MM.1S (cell line): ENCODE measurements around the gene ITPKC.

Experiments
- DNase-seq: peaks from one replicate; pipeline ENCODE4 v3.0.0-alpha.2; 2015
- H2AFZ ChIP-seq: fragments of 300-600 bp; sonication (generic); 2 replicates; pipeline ENCODE4 v1.6.0; 2016; ENCODE audit warnings: antibody characterized with exemption, low read length
- H3F3A ChIP-seq: fragments of 300-600 bp; sonication (generic); 2 replicates; pipeline ENCODE4 v1.6.1; 2016; ENCODE audit warnings: mild to moderate bottlenecking, antibody characterized with exemption, low read length, moderate library complexity, mixed read lengths; ENCODE audit not compliant: insufficient read depth
- H3K27ac ChIP-seq: fragments of 300-600 bp; sonication (generic); 2 replicates; pipeline ENCODE4 v1.5.1; 2016; ENCODE audit warnings: mild to moderate bottlenecking, low read length
- H3K27me3 ChIP-seq: fragments of 300-600 bp; sonication (generic); replicated peaks from 2 replicates; pipeline ENCODE4 v1.6.0; 2016; ENCODE audit warnings: low read length; ENCODE audit not compliant: insufficient read depth
- H3K36me3 ChIP-seq: fragments of 300-600 bp; sonication (generic); replicated peaks from 2 replicates; pipeline ENCODE4 v1.6.1; 2016; ENCODE audit warnings: mild to moderate bottlenecking, low read length, mixed read lengths; ENCODE audit not compliant: insufficient read depth
- H3K4me1 ChIP-seq: fragments of 300-600 bp; sonication (generic); 2 replicates; pipeline ENCODE4 v1.6.1; 2016; ENCODE audit warnings: low read length, mixed read lengths
- H3K4me2 ChIP-seq: fragments of 300-600 bp; sonication (generic); 2 replicates; pipeline ENCODE4 v1.6.0; 2016; ENCODE audit warnings: low read depth, low read length
- H3K4me3 ChIP-seq: fragments of 300-600 bp; sonication (generic); 2 replicates; pipeline ENCODE4 v1.5.1; 2016; ENCODE audit warnings: low read length, mixed read lengths
- H3K79me2 ChIP-seq: fragments of 300-600 bp; sonication (generic); 2 replicates; pipeline ENCODE4 v1.6.1; 2016; ENCODE audit warnings: mixed run types, low read length, mixed read lengths
- H3K9ac ChIP-seq: fragments of 300-600 bp; sonication (generic); 2 replicates; pipeline ENCODE4 v1.6.1; 2016; ENCODE audit warnings: low read length, mixed read lengths
- H3K9me2 ChIP-seq: fragments of 300-600 bp; sonication (generic); replicated peaks from 2 replicates; pipeline ENCODE4 v1.6.1; 2016; ENCODE audit warnings: mild to moderate bottlenecking, low read length, mixed read lengths; ENCODE audit not compliant: insufficient read depth
- H3K9me3 ChIP-seq: fragments of 300-600 bp; sonication (generic); replicated peaks from 2 replicates; pipeline ENCODE4 v1.6.1; 2016; ENCODE audit warnings: mild to moderate bottlenecking, low read length, mixed read lengths; ENCODE audit not compliant: insufficient read depth
- H4K20me1 ChIP-seq: fragments of 300-600 bp; sonication (generic); 2 replicates; pipeline ENCODE4 v1.6.1; 2016; ENCODE audit warnings: mild to moderate bottlenecking, low read length, moderate library complexity, mixed read lengths; ENCODE audit not compliant: insufficient read depth
- EZH2 ChIP-seq: fragments of 300-600 bp; sonication (generic); optimal IDR thresholded peaks from 2 replicates; pipeline ENCODE3; 2017; ENCODE audit warnings: low read depth, mild to moderate bottlenecking, antibody characterized with exemption, low read length, mixed read lengths
- EZH2phosphoT487 ChIP-seq: fragments of 300-600 bp; sonication (generic); IDR thresholded peaks from 2 replicates; pipeline ENCODE4 v1.6.1; 2018; ENCODE audit warnings: antibody characterized with exemption, low read length
- TF ChIP-seq, protein P1 (sequence below): fragments of 300-600 bp; sonication (generic); IDR thresholded peaks from 2 replicates; pipeline ENCODE4 v1.5.1; 2016; ENCODE audit warnings: antibody characterized with exemption, low read length, mixed read lengths

ITPKC gene

GRCh38 chr19:40691421-40692211 lies 25.3 kb upstream of the ITPKC start:
- Histone ChIP-seq H3K36me3 (no peaks in the 10 kb centered on the region), H3K4me2 (peak overlapping the region; percentile 99), H3K9me2 (no peaks in the 10 kb centered on the region), H3K9me3 (no peaks in the 10 kb centered on the region), H3K27ac (no peak overlapping the region), H3F3A (no peaks in the 10 kb centered on the region), H4K20me1 (no peaks in the 10 kb centered on the region), H3K4me3 (peak overlapping the region; percentile 74; the same call in 1 of the 2 replicates), H2AFZ (peak overlapping the region; percentile 97), H3K4me1 (no peaks in the 10 kb centered on the region), H3K27me3 (no peaks in the 10 kb centered on the region), H3K9ac (peak overlapping the region; percentile 79; the same call in 1 of the 2 replicates), H3K79me2 (no peaks in the 10 kb centered on the region)
- no peak for DNase-seq
- TF ChIP-seq EZH2phosphoT487 (no peak), EZH2 (no peak)
- TF ChIP-seq, protein P1, sequence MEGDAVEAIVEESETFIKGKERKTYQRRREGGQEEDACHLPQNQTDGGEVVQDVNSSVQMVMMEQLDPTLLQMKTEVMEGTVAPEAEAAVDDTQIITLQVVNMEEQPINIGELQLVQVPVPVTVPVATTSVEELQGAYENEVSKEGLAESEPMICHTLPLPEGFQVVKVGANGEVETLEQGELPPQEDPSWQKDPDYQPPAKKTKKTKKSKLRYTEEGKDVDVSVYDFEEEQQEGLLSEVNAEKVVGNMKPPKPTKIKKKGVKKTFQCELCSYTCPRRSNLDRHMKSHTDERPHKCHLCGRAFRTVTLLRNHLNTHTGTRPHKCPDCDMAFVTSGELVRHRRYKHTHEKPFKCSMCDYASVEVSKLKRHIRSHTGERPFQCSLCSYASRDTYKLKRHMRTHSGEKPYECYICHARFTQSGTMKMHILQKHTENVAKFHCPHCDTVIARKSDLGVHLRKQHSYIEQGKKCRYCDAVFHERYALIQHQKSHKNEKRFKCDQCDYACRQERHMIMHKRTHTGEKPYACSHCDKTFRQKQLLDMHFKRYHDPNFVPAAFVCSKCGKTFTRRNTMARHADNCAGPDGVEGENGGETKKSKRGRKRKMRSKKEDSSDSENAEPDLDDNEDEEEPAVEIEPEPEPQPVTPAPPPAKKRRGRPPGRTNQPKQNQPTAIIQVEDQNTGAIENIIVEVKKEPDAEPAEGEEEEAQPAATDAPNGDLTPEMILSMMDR: no peak

DNA sequence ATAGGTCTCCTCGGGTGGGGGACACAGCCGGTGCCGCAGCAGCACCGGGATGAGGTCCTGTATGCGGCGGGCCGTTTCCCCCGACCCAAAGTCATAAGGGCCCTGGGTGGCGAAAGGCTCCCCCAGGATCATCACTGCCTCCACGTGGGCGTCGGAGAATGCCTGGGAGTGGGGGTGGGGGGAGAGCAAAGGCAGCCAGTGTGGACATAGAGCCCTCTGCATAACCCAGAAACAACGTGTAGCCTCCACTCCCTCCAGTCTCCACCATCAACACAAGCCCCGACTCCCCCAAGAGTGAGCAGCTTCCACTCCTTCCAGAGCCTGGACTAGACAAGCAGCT lies 24.7 kb upstream of the ITPKC start:
- no peak overlapping the region for H3K9ac ChIP-seq
- no peak overlapping the region for H3K4me3 ChIP-seq

DNA sequence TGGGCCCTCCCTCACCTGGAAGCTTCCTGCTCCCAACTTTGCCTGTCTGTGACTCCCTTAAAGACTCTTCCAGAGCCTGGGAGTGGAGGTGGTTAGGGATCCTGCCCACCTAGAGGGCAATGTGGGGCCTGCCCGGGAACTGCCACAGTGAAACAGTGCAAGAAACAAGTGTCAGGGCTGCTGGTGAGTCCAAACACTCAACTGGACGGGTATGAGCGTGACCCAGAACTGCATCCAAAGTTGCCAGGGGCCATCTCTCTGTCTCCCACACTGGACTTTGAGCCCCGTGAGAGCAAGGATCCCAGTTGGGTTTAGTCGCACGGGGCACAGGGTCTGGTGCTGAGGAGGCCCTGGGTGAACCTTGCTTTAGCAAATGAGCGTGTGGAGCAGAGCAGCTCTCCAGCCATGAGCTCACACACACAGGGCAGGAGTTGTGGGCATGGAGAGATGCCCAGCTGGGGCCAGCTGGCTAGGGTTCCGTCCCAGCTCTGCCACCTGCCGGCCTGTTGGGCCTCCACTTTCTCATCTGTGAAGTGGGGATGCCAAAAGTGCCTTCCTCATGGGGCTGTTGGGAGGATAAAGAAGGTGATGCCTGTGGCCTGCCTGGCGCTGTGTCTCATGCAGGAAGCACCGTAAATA lies 23.6 kb upstream of the ITPKC start:
- H4K20me1 ChIP-seq: no peaks in the 10 kb centered on the region
- H3K79me2 ChIP-seq: no peaks in the 10 kb centered on the region
- no peaks in the 10 kb centered on the region for H3K9me3 ChIP-seq
- no peaks in the 10 kb centered on the region for H3K4me1 ChIP-seq
- DNase-seq: no peak
- H3K9me2 ChIP-seq: no peaks in the 10 kb centered on the region
- TF ChIP-seq, protein P1: no peak
- TF ChIP-seq EZH2phosphoT487: no peak
- no peak for TF ChIP-seq EZH2
- H3K36me3 ChIP-seq: no peaks in the 10 kb centered on the region
- H3F3A ChIP-seq: no peaks in the 10 kb centered on the region
- H3K9ac ChIP-seq: no peak overlapping the region
- H3K4me3 ChIP-seq: no peak overlapping the region
- no peaks in the 10 kb centered on the region for H3K27me3 ChIP-seq
- H3K27ac ChIP-seq: no peak overlapping the region
- H2AFZ ChIP-seq: no peak overlapping the region
- no peak overlapping the region for H3K4me2 ChIP-seq

More for the DNA sequence above, 24.7 kb upstream of the ITPKC start:
- no peaks in the 10 kb centered on the region for H3K36me3 ChIP-seq
- no peak overlapping the region for H2AFZ ChIP-seq
- no peak overlapping the region for H3K27ac ChIP-seq
- H4K20me1 ChIP-seq: no peaks in the 10 kb centered on the region
- H3K79me2 ChIP-seq: no peaks in the 10 kb centered on the region
- no peaks in the 10 kb centered on the region for H3K27me3 ChIP-seq
- H3K4me1 ChIP-seq: no peaks in the 10 kb centered on the region
- DNase-seq: no peak
- no peaks in the 10 kb centered on the region for H3F3A ChIP-seq
- H3K4me2 ChIP-seq: no peak overlapping the region
- H3K9me2 ChIP-seq: no peaks in the 10 kb centered on the region
- no peaks in the 10 kb centered on the region for H3K9me3 ChIP-seq
- TF ChIP-seq, protein P1: no peak
- TF ChIP-seq EZH2 (no peak), EZH2phosphoT487 (no peak)
